GM23248 (cell line): ENCODE data around the gene PAQR7. TPM values are rescaled to one million over a fixed set of nuclear protein-coding genes. Genes with fewer than 3 reads are reported as not detected.

Experiments used
- DNase-seq: peaks from one replicate; pipeline ENCODE4 v3.0.0-alpha.2; 2015
- H2AFZ ChIP-seq: fragments of 200-600 bp; sonication (generic); 2 replicates; pipeline ENCODE4 v1.6.1; 2016; ENCODE audit warnings: antibody characterized with exemption
- H3F3A ChIP-seq: fragments of 200-600 bp; sonication (generic); 2 replicates; pipeline ENCODE4 v1.6.1; 2016; ENCODE audit warnings: mild to moderate bottlenecking, antibody characterized with exemption, mixed run types; ENCODE audit not compliant: insufficient read depth
- H3K27ac ChIP-seq: fragments of 200-600 bp; sonication (generic); 2 replicates; pipeline ENCODE4 v1.5.1; 2016; ENCODE audit warnings: mild to moderate bottlenecking
- H3K27me3 ChIP-seq: fragments of 200-600 bp; sonication (generic); replicated peaks from 2 replicates; pipeline ENCODE4 v1.6.1; 2016; ENCODE audit warnings: mild to moderate bottlenecking; ENCODE audit not compliant: insufficient read depth
- H3K36me3 ChIP-seq: fragments of 200-600 bp; sonication (generic); 2 replicates; pipeline ENCODE4 v1.6.1; 2016; ENCODE audit warnings: low read depth, mild to moderate bottlenecking
- H3K4me1 ChIP-seq: fragments of 200-600 bp; sonication (generic); 2 replicates; pipeline ENCODE4 v1.6.1; 2016; ENCODE audit warnings: mild to moderate bottlenecking; ENCODE audit not compliant: insufficient read depth
- H3K4me2 ChIP-seq: fragments of 200-600 bp; sonication (generic); one replicate; pipeline ENCODE4 v1.6.1; 2016; ENCODE audit warnings: mild to moderate bottlenecking; ENCODE audit not compliant: unreplicated experiment
- H3K4me3 ChIP-seq: fragments of 200-600 bp; sonication (generic); 2 replicates; pipeline ENCODE4 v1.5.1; 2016; ENCODE audit warnings: mild to moderate bottlenecking
- H3K79me2 ChIP-seq: fragments of 200-600 bp; sonication (generic); 2 replicates; pipeline ENCODE4 v1.6.1; 2016; ENCODE audit warnings: mild to moderate bottlenecking; ENCODE audit not compliant: insufficient read depth
- H3K9ac ChIP-seq: fragments of 200-600 bp; sonication (generic); 2 replicates; pipeline ENCODE4 v1.6.1; 2016; ENCODE audit warnings: mild to moderate bottlenecking
- H3K9me2 ChIP-seq: fragments of 200-600 bp; sonication (generic); 2 replicates; pipeline ENCODE4 v1.6.1; 2016; ENCODE audit warnings: mixed run types, mild to moderate bottlenecking, moderate library complexity; ENCODE audit not compliant: insufficient read depth
- H3K9me3 ChIP-seq: fragments of 200-600 bp; sonication (generic); one replicate; pipeline ENCODE4 v1.6.1; 2017; ENCODE audit warnings: low read depth
- H4K20me1 ChIP-seq: fragments of 200-600 bp; sonication (generic); 2 replicates; pipeline ENCODE4 v1.6.0; 2016; ENCODE audit not compliant: insufficient read depth
- EZH2 ChIP-seq: fragments of 200-600 bp; sonication (generic); IDR thresholded peaks from 2 replicates; pipeline ENCODE4 v1.6.1; 2018; ENCODE audit warnings: antibody characterized with exemption, mild to moderate bottlenecking; ENCODE audit not compliant: insufficient read depth, poor library complexity, severe bottlenecking
- EZH2phosphoT487 ChIP-seq: fragments of 200-600 bp; sonication (generic); IDR thresholded peaks from 2 replicates; pipeline ENCODE4 v1.6.1; 2018; ENCODE audit warnings: antibody characterized with exemption, moderate library complexity, mild to moderate bottlenecking, low read depth; ENCODE audit not compliant: insufficient read depth
- WGBS, 2 experiments: methylation state at CpG; one replicate each; pipeline ENCODE4 v1.1.6; 2015 to 2017; ENCODE audit warnings: low lambda C conversion rate in 2 of 2, low coverage in 1 of 2; ENCODE audit errors: missing lambda C conversion rate in 2 of 2; 5-methylcytosine and 5-hydroxymethylcytosine counted together
- in situ Hi-C: fragments of 300-500 bp; cut with MboI; formaldehyde crosslinking; loops from 2 replicates; pipeline ENCODE4 v1.15.0; 2020
- polyA plus RNA-seq: library from polyadenylated mRNA; unstranded; fragments of >200 nt; fragmentation: Nextera tagmentation; extraction: Ambion mirVana; gene quantifications from 2 replicates; pipeline ENCODE4 v1.2.1, GENCODE V29; 2016
- total RNA-seq: library from RNA; depleted of rRNA; stranded (reverse); fragments of >200 nt; shearing (Covaris generic); gene quantifications from 2 replicates; pipeline ENCODE4 v1.2.3, GENCODE V29; 2014

The PAQR7 gene
- total and polyA plus RNA-seq, 2 experiments from 2014 or later = 12.7 to 20.6 TPM

DNA sequence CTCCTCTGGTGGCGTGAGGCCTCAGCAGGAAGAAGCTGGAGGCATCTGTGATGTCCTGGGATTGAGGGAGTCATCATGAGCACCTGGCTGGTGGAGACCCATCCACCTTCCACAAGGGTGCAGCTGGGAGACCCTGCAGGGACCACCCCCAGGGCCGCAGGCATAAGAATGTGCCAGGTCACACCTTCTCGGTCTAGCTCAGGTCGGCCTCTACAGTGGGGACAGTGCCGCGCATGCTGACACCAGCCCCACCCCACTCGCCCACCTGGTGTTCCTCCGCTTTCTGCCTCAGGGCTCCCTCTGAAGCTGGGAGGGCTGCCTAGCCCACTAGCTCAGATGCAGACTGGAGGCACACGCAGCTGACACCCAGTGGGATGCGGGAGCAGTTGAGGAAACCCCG lies 5.8 kb upstream of the PAQR7 start:
- in situ Hi-C loops = no loop called here
- H3K4me2 ChIP-seq = no peak overlapping the region
- no peaks in the 10 kb centered on the region for H4K20me1 ChIP-seq
- H3K9me3 ChIP-seq = no peaks in the 10 kb centered on the region
- H3F3A ChIP-seq = peaks cover 9% of the 10 kb centered on the region
- no peaks in the 10 kb centered on the region for H3K36me3 ChIP-seq
- no peak overlapping the region for H3K9ac ChIP-seq
- no peaks in the 10 kb centered on the region for H3K4me1 ChIP-seq
- H3K9me2 ChIP-seq = no peaks in the 10 kb centered on the region
- H3K27ac ChIP-seq = no peak overlapping the region
- no peak for TF ChIP-seq EZH2phosphoT487
- TF ChIP-seq EZH2 = no peak
- H3K4me3 ChIP-seq = no peak overlapping the region
- 88 to 91% methylated on average over 11 of the region's 11 CpGs for WGBS, 2 experiments
- no peak overlapping the region for H2AFZ ChIP-seq
- H3K27me3 ChIP-seq = no peaks in the 10 kb centered on the region
- no peak for DNase-seq
- H3K79me2 ChIP-seq = no peaks in the 10 kb centered on the region

DNA sequence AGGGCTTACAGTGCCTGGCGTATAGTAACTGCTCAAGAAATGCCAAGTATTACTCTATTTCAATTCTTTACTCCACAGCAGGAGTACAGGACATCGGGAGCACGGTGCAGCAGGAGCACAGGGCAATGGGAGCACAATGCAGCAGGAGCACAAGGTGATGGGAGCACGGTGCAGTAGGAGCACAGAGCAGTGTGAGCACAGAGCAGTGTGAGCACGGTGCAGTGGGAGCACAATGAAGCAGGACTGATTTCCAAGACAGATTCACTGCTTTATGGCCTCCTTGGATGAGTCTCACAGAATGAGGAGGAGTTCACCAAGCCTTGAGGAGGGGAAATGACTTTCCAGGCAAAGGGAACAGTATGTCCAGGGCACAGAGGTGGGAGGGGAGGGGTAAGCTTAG lies 5.0 kb upstream of the PAQR7 start:
- H3K27me3 ChIP-seq = no peaks in the 10 kb centered on the region

DNA sequence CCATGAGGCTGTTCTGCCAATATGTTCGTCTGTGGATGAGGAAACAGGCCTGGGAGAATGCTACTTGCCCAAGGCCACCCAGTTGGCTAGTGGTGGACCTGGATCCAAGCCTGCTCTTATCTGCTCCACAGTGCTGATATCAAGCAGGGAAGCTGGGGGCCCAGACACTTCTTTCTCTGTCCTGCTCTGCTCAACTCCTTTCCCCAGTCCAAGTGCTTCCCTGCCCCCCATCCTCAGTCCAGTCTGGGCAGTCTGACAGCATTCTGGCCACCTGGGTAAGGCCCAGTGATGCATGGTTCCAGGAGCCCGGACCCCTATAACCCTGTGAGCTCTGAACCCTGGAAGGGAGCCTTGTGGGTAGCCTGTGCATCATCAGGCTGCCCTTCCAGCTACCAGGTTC lies 4.2 kb upstream of the PAQR7 start:
- no peaks in the 10 kb centered on the region for H4K20me1 ChIP-seq
- peaks cover 9% of the 10 kb centered on the region for H3F3A ChIP-seq
- no peak overlapping the region for H3K27ac ChIP-seq
- in situ Hi-C loops = no loop called here
- no peak overlapping the region for H3K9ac ChIP-seq
- H3K27me3 ChIP-seq = no peaks in the 10 kb centered on the region
- H3K36me3 ChIP-seq = no peaks in the 10 kb centered on the region
- H3K4me3 ChIP-seq = no peak overlapping the region
- H3K9me2 ChIP-seq = no peaks in the 10 kb centered on the region
- H3K4me2 ChIP-seq = no peak overlapping the region
- H3K4me1 ChIP-seq = no peaks in the 10 kb centered on the region
- H3K79me2 ChIP-seq = peaks cover 2% of the 10 kb centered on the region
- TF ChIP-seq EZH2 (no peak), EZH2phosphoT487 (no peak)
- WGBS, 2 experiments = 69 to 71% methylated on average over 2 of the region's 2 CpGs
- no peak for DNase-seq
- H3K9me3 ChIP-seq = no peaks in the 10 kb centered on the region
- H2AFZ ChIP-seq = no peak overlapping the region

More for the DNA sequence above, 5.0 kb upstream of the PAQR7 start:
- no peak for DNase-seq
- Histone ChIP-seq H3F3A (peaks cover 9% of the 10 kb centered on the region), H3K9me3 (no peaks in the 10 kb centered on the region), H3K4me1 (no peaks in the 10 kb centered on the region), H3K4me3 (no peak overlapping the region), H3K9ac (no peak overlapping the region), H3K4me2 (no peak overlapping the region), H4K20me1 (no peaks in the 10 kb centered on the region), H3K79me2 (no peaks in the 10 kb centered on the region), H3K9me2 (no peaks in the 10 kb centered on the region), H3K36me3 (no peaks in the 10 kb centered on the region), H2AFZ (no peak overlapping the region), H3K27ac (no peak overlapping the region)
- TF ChIP-seq EZH2phosphoT487 = no peak
- TF ChIP-seq EZH2 = no peak
- in situ Hi-C loops = no loop called here
- 80 to 86% methylated on average over 5 of the region's 5 CpGs for WGBS, 2 experiments

DNA sequence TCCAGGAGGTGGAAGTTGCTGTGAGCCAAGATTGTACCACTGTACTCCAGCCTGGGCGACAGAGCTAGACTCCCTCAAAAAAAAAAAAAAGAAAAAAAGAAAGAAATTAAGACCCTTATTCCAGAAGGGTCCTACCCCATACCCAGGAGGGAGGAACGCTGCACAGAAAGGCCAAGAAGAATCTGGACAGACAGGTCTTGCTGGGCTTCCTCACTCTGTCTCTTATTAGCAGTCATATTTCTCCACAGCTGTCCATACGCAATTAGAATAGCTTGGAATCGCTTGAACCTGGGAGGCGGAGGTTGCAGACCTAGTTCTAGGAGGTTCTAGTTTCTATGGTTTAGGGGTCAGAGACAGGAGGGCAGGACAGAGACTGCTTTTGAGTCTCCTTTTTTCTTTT lies 3.2 kb upstream of the PAQR7 start:
- Histone ChIP-seq H3K36me3 (no peaks in the 10 kb centered on the region), H3K27ac (no peak overlapping the region), H3K4me3 (no peak overlapping the region), H3K9me3 (no peaks in the 10 kb centered on the region), H3K9ac (no peak overlapping the region), H3K79me2 (peaks cover 12% of the 10 kb centered on the region), H2AFZ (no peak overlapping the region), H3K4me2 (no peak overlapping the region), H3K9me2 (no peaks in the 10 kb centered on the region), H3K27me3 (no peaks in the 10 kb centered on the region), H3F3A (peaks cover 9% of the 10 kb centered on the region), H4K20me1 (no peaks in the 10 kb centered on the region), H3K4me1 (peaks cover 4% of the 10 kb centered on the region; the same call in 1 of the 2 replicates)
- no peak for TF ChIP-seq EZH2phosphoT487
- no peak for TF ChIP-seq EZH2
- no peak for DNase-seq
- in situ Hi-C loops = no loop called here
- 88 to 91% methylated on average over 5 of the region's 5 CpGs for WGBS, 2 experiments

DNA sequence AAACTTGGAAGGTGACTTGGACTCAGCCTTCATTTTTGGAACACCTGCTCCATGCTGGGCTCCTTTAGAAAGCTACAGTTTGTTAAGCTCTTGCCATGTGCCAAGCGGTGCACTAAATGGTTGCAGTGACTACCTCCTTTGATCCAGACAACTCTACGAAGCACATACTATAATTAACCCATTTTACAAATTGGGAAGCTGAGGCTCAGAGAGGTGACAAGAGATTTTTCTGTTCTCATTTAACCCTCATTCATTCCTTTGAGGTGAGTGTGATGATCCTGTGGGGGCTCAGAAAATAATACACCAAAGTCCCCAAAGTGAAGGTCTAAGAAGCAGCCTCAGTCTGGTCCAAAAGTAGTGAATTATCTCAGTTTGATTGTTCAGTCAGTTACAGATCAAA lies 1.6 kb upstream of the PAQR7 start:
- no peak for TF ChIP-seq EZH2
- no peak for TF ChIP-seq EZH2phosphoT487
- no peak for DNase-seq
- peaks cover 27% of the 10 kb centered on the region for H3K79me2 ChIP-seq
- no peaks in the 10 kb centered on the region for H3K9me2 ChIP-seq
- H2AFZ ChIP-seq = no peak overlapping the region
- no peaks in the 10 kb centered on the region for H4K20me1 ChIP-seq
- in situ Hi-C loops = no loop called here
- WGBS, 2 experiments = 88 to 96% methylated on average over 2 of the region's 2 CpGs
- no peaks in the 10 kb centered on the region for H3K27me3 ChIP-seq
- H3K27ac ChIP-seq = no peak overlapping the region
- peaks cover 9% of the 10 kb centered on the region for H3F3A ChIP-seq
- H3K4me1 ChIP-seq = peaks cover 4% of the 10 kb centered on the region; the same call in 1 of the 2 replicates
- H3K4me3 ChIP-seq = no peak overlapping the region
- H3K9ac ChIP-seq = no peak overlapping the region
- no peak overlapping the region for H3K4me2 ChIP-seq
- no peaks in the 10 kb centered on the region for H3K9me3 ChIP-seq
- H3K36me3 ChIP-seq = no peaks in the 10 kb centered on the region
